Astrocyte of the cerebellum (primary cell): ENCODE data around the gene UBE2U.
"Not testable (repeated sequence)": the region's sequence is repeated elsewhere in the genome, so short reads cannot be mapped to it uniquely, and the experiment has no call there.

Source experiments
- DNase-seq: peaks from one replicate; pipeline ENCODE4 v3.0.0-alpha.2; 2011; ENCODE audit warnings: low read depth
- H3K4me3 ChIP-seq: 2 replicates; pipeline ENCODE4 v1.5.1; 2011; ENCODE audit warnings: mild to moderate bottlenecking, low read depth, low read length, moderate library complexity
- in situ Hi-C: cut with HindIII; loops from 2 replicates; pipeline ENCODE4 v1.10.0; 2017; ENCODE audit warnings: low sequenced_read_pairs
- TF ChIP-seq, protein P1 (sequence below): IDR thresholded peaks from 2 replicates; pipeline ENCODE4 v1.5.1; 2012; ENCODE audit warnings: low read length, low read depth, moderate library complexity, mild to moderate bottlenecking; ENCODE audit errors: missing control alignments

The UBE2U gene

DNA sequence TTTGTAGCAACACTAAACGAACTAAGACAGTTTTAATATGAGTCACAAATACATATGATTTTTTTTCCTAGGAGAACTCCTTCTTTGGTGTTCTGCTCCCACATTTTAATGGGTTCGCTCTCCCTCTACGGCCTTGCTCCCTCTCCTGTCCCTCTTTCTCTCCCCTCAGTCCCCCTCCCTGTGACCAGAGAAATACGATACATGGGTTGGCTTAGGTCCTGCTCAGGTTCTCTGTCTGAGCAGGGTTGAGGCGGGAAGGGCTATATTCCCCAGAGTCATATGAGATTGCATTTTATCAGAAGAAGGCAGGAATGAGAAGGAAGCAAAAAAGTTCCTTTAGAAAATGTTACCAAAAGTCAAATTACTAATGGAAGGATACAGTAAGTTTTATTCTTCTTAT, 44.6 kb downstream of the UBE2U start:
- DNase-seq: no peak
- TF ChIP-seq, protein P1, sequence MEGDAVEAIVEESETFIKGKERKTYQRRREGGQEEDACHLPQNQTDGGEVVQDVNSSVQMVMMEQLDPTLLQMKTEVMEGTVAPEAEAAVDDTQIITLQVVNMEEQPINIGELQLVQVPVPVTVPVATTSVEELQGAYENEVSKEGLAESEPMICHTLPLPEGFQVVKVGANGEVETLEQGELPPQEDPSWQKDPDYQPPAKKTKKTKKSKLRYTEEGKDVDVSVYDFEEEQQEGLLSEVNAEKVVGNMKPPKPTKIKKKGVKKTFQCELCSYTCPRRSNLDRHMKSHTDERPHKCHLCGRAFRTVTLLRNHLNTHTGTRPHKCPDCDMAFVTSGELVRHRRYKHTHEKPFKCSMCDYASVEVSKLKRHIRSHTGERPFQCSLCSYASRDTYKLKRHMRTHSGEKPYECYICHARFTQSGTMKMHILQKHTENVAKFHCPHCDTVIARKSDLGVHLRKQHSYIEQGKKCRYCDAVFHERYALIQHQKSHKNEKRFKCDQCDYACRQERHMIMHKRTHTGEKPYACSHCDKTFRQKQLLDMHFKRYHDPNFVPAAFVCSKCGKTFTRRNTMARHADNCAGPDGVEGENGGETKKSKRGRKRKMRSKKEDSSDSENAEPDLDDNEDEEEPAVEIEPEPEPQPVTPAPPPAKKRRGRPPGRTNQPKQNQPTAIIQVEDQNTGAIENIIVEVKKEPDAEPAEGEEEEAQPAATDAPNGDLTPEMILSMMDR: no peak
- no peak overlapping the region for H3K4me3 ChIP-seq
- in situ Hi-C loops: loop anchor here (5.0 to 25.0 kb wide), 4 partner anchors 106 to 636 kb away; no protein-coding TSS in a partner anchor

DNA sequence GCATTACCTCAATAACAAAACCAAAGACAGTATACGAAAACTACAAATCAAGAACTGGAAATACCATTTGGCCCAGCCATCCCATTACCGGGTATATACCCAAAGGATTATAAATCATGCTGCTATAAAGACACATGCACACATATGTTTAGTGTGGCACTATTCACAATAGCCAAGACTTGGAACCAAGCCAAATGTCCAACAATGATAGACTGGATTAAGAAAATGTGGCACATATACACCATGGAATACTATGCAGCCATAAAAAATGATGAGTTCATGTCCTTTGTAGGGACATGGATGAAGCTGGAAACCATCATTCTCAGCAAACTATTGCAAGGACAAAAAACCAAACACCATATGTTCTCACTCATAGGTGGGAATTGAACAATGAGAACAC, 47.0 kb downstream of the UBE2U start:
- not testable (repeated sequence) for H3K4me3 ChIP-seq, DNase-seq
- in situ Hi-C loops: loop anchor here (25.0 kb wide), 2 partner anchors 412 to 562 kb away; no protein-coding TSS in a partner anchor

DNA sequence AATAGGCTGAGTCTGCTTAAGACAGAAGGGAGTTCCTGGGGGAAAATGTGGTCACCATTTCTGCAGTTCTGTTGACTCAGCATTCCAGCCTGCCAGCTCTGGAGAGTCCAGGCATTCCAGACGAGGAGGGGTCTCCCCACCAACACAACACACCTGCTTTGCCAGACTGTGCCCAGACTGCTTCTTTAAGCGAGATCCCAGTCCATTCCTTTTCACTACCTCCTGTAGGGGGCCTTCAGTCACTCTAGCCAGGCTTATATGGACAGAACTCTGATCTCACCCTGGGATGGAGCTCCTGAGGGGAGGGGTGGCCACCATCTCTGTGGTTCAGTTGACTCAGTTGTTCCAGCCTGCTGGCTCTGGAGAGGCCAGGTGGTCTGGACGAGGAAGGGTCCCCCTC, 48.5 kb downstream of the UBE2U start:
- TF ChIP-seq, protein P1: peak; percentile 28
- no peak overlapping the region for H3K4me3 ChIP-seq
- DNase-seq: no peak
- in situ Hi-C loops: loop anchor here (25.0 kb wide), 2 partner anchors 410 to 560 kb away; no protein-coding TSS in a partner anchor

DNA sequence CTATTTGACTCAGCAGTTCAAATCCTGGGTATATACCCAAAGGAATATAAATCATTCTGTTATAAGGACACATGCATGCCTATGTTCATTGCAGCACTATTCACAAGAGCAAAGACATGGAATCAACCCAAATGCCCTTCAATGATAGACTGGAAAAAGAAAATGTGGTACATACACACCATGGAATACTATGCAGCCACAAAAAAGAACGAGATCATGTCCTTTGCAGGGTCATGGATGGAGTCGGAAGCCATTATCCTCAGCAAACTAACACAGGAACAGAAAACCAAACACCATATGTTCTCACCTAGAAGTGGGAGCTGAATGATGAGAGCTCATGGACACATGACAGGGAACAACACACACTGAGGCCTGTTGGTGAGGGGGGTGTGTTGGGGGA, 53.8 kb downstream of the UBE2U start:
- in situ Hi-C loops: loop anchor here (25.0 kb wide), 2 partner anchors 405 to 555 kb away; no protein-coding TSS in a partner anchor
- DNase-seq, H3K4me3 ChIP-seq: not testable (repeated sequence)

DNA sequence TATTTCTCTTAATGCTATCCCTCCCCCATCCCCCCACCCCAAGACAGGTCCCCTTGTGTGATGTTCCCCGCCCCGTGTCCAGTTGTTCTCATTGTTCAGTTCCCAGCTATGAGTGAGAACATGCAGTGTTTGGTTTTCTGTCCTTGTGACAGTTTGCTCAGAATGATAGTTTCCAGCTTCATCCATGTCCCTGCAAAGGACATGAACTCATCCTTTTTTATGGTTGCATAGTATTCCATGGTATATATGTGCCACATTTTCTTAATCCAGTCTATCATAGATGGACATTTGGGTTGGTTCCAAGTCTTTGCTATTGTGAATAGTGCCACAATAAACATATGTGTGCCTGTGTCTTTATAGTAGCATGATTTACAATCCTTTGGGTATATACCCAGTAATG, 55.0 kb downstream of the UBE2U start:
- not testable (repeated sequence) for H3K4me3 ChIP-seq, DNase-seq
- in situ Hi-C loops: loop anchor here (25.0 kb wide), 2 partner anchors 404 to 554 kb away; no protein-coding TSS in a partner anchor

DNA sequence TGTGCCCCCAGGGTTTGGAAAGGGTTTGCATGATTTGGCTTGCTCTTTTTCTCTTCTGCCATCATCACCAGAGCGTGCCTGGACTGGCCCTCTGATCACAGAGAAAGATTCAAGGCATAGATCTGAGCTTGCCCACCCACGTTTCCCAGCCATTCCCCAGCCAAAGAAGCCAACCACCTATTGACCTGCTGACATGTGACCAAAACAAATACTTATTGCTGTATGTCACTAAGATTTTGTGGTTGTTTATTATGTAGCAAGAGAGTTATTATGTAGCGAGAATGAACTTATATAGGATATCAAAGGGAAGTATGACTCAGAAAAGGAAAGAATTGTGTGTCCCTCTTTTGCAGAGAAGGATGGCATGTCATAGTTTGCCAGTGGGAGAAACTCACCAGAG, 59.9 kb downstream of the UBE2U start:
- no peak for DNase-seq
- no peak overlapping the region for H3K4me3 ChIP-seq
- in situ Hi-C loops: loop anchor here (25.0 kb wide), 2 partner anchors 399 to 549 kb away; no protein-coding TSS in a partner anchor
- TF ChIP-seq, protein P1: no peak

DNA sequence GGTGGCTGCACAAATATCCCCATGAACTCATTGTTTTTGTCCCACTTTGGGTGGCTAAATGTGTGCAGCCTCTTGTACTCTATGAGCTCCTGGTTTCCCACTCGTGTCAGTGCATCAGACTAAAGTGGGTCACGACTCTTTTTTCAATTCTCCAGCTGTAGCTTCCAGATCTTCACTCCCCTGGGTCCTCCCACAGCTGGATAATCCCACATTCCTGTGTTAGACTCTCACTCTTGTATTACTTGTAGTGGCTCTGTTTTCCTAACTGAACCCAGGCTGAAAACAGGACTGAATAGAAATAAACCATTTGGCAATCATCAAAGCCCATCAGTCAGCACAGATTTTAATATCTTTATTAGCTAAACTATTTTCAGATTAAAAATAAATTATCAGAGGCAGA, 60.4 kb downstream of the UBE2U start:
- DNase-seq: no peak
- TF ChIP-seq, protein P1: no peak
- no peak overlapping the region for H3K4me3 ChIP-seq
- in situ Hi-C loops: loop anchor here (25.0 kb wide), 2 partner anchors 398 to 548 kb away; no protein-coding TSS in a partner anchor

DNA sequence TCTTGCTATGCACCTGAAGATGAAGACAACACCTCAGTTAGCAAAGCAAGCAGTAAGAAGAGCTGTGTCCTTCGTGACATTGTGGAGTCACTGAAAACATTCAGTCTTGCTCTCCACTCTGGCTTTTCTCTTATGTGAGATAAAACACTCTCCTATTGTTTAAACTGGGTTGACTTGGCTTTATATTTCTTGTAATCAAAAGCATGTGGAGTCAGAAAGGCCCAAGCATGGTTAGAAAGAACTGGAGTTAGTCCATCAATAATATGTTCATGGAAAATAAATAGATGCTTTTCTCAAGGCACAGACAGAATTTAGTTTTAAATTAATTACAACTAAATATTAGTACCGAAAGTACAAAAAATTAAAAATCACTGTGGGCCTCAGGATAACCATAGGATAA, 61.7 kb downstream of the UBE2U start:
- TF ChIP-seq, protein P1: no peak
- no peak for DNase-seq
- no peak overlapping the region for H3K4me3 ChIP-seq
- in situ Hi-C loops: loop anchor here (25.0 kb wide), 2 partner anchors 397 to 547 kb away; no protein-coding TSS in a partner anchor
